Astrocyte (in vitro differentiated cells and primary cell): ENCODE results near the gene PTOV1. TPM values are rescaled to one million over a fixed set of nuclear protein-coding genes. Genes with fewer than 3 reads are reported as not detected.

ENCODE experiments used
- DNase-seq: peaks from one replicate; pipeline ENCODE4 v3.0.0-alpha.2; 2010; ENCODE audit warnings: low read depth
- FAIRE-seq: peaks from 2 replicates; lab custom pipeline; 2011; peaks lifted over from hg19 to GRCh38; lab: Jason Lieb, UNC
- H2AFZ ChIP-seq: 2 replicates; pipeline ENCODE4 v1.6.0; 2012; ENCODE audit warnings: low read depth, low read length, inconsistent platforms
- H3K27ac ChIP-seq: 2 replicates; pipeline ENCODE4 v1.5.1; 2011; ENCODE audit warnings: low read depth, low read length, inconsistent platforms
- H3K27me3 ChIP-seq: 2 replicates; pipeline ENCODE4 v1.6.0; 2011; ENCODE audit warnings: low read length, inconsistent platforms; ENCODE audit not compliant: insufficient read depth
- H3K36me3 ChIP-seq: 2 replicates; pipeline ENCODE4 v1.5.1; 2011; ENCODE audit warnings: low read length, inconsistent platforms; ENCODE audit not compliant: insufficient read depth
- H3K4me1 ChIP-seq: 2 replicates; pipeline ENCODE4 v1.5.1; 2011; ENCODE audit warnings: low read length, inconsistent platforms; ENCODE audit not compliant: insufficient read depth
- H3K4me2 ChIP-seq: 2 replicates; pipeline ENCODE4 v1.6.0; 2012; ENCODE audit warnings: low read length, inconsistent platforms
- H3K4me3 ChIP-seq: 2 replicates; pipeline ENCODE4 v1.5.1; 2011; ENCODE audit warnings: low read depth, mild to moderate bottlenecking, low read length, inconsistent platforms; ENCODE audit not compliant: insufficient read depth
- H3K79me2 ChIP-seq: 2 replicates; pipeline ENCODE4 v1.6.0; 2012; ENCODE audit warnings: mild to moderate bottlenecking, low read length, inconsistent platforms; ENCODE audit not compliant: insufficient read depth
- H3K9ac ChIP-seq: 2 replicates; pipeline ENCODE4 v1.6.0; 2012; ENCODE audit warnings: mild to moderate bottlenecking, low read length, inconsistent platforms
- H3K9me3 ChIP-seq: 2 replicates; pipeline ENCODE4 v1.5.1; 2012; ENCODE audit warnings: low read depth, mild to moderate bottlenecking, low read length, inconsistent platforms; ENCODE audit not compliant: insufficient read depth
- H4K20me1 ChIP-seq: 2 replicates; pipeline ENCODE4 v1.6.0; 2012; ENCODE audit warnings: low read length, inconsistent platforms; ENCODE audit not compliant: insufficient read depth
- H3K27ac Mint-ChIP-seq: one replicate; pipeline ENCODE4 v1.8.0; 2021; ENCODE audit warnings: mild to moderate bottlenecking, mixed read lengths; ENCODE audit not compliant: unreplicated experiment
- H3K27me3 Mint-ChIP-seq: one replicate; pipeline ENCODE4 v1.8.0; 2021; ENCODE audit warnings: low read depth, mixed read lengths; ENCODE audit not compliant: unreplicated experiment
- H3K36me3 Mint-ChIP-seq: one replicate; pipeline ENCODE4 v1.8.0; 2021; ENCODE audit warnings: low read depth, mixed read lengths; ENCODE audit not compliant: unreplicated experiment
- H3K4me1 Mint-ChIP-seq: one replicate; pipeline ENCODE4 v1.8.0; 2021; ENCODE audit warnings: low read depth, mixed read lengths; ENCODE audit not compliant: unreplicated experiment
- H3K4me3 Mint-ChIP-seq: one replicate; pipeline ENCODE4 v1.8.0; 2021; ENCODE audit warnings: mild to moderate bottlenecking, moderate library complexity, mixed read lengths; ENCODE audit not compliant: unreplicated experiment
- H3K9me3 Mint-ChIP-seq: one replicate; pipeline ENCODE4 v1.8.0; 2021; ENCODE audit warnings: mild to moderate bottlenecking, mixed read lengths; ENCODE audit not compliant: unreplicated experiment
- EZH2 ChIP-seq: IDR thresholded peaks from 2 replicates; pipeline ENCODE4 v1.6.1; 2012; ENCODE audit warnings: mild to moderate bottlenecking, low read length, inconsistent platforms; ENCODE audit not compliant: insufficient read depth
- total RNA-seq: library from RNA; stranded (reverse); gene quantifications from 2 replicates; pipeline ENCODE4 v1.2.1, GENCODE V29; 2021
- TF ChIP-seq, protein P1 (sequence below): IDR thresholded peaks from 2 replicates; pipeline ENCODE4 v1.5.1; 2011; ENCODE audit warnings: low read depth, mild to moderate bottlenecking, inconsistent platforms, low read length, moderate library complexity; ENCODE audit not compliant: insufficient read depth

PTOV1 gene
- total RNA-seq, 1 donor from 2014 or later = 162 TPM

DNA sequence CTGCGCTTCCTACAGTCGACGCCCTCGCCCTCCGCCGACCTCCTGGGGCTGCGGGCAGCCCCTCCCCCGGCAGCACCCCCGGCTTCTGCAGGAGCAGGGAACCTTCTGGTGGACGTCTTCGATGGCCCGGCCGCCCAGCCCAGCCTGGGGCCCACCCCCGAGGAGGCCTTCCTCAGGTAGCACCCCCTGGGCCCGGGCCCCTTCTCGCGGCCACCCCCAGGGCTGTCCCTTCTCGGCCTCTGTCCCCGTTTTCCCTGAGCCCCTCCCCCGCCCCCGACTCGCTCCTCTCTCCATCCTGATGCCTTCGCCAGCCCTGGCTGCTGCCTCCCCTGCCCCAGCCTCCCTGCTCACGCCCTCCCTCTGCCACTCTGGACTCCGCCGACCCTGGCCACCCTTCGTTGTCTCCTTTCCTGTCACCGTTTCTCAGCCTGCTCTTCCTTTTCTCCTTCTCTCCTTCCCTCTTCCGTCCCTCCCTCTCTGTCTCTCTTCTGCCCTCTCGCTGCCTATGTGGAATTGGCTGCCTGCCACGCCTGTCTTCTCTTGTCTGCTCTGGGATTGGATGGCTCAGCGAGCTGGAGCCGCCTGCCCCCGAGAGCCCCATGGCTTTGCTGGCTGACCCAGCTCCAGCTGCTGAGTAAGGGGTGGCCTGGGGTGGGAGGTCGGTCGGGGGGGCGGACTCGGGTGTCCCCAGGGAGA is 48.8 kb upstream of the PTOV1 start:
- Mint-ChIP-seq H3K27me3 (no peaks in the 10 kb centered on the region), H3K4me1 (peaks cover 2% of the 10 kb centered on the region), H3K4me3 (no peak overlapping the region), H3K27ac (no peak overlapping the region), H3K36me3 (peaks cover 37% of the 10 kb centered on the region), H3K9me3 (no peaks in the 10 kb centered on the region)
- DNase-seq (peak; percentile 73), FAIRE-seq (no peak)
- H3K4me1 ChIP-seq = no peaks in the 10 kb centered on the region
- no peaks in the 10 kb centered on the region for H3K79me2 ChIP-seq
- H3K27ac ChIP-seq = no peak overlapping the region
- peaks cover 15% of the 10 kb centered on the region for H3K36me3 ChIP-seq
- no peak overlapping the region for H3K4me3 ChIP-seq
- peak overlapping the region; percentile 63 for H3K9ac ChIP-seq
- peaks cover under 1% of the 10 kb centered on the region for H4K20me1 ChIP-seq
- no peaks in the 10 kb centered on the region for H3K27me3 ChIP-seq
- peak overlapping the region; percentile 90 for H3K4me2 ChIP-seq
- no peak for TF ChIP-seq EZH2
- TF ChIP-seq, protein P1, sequence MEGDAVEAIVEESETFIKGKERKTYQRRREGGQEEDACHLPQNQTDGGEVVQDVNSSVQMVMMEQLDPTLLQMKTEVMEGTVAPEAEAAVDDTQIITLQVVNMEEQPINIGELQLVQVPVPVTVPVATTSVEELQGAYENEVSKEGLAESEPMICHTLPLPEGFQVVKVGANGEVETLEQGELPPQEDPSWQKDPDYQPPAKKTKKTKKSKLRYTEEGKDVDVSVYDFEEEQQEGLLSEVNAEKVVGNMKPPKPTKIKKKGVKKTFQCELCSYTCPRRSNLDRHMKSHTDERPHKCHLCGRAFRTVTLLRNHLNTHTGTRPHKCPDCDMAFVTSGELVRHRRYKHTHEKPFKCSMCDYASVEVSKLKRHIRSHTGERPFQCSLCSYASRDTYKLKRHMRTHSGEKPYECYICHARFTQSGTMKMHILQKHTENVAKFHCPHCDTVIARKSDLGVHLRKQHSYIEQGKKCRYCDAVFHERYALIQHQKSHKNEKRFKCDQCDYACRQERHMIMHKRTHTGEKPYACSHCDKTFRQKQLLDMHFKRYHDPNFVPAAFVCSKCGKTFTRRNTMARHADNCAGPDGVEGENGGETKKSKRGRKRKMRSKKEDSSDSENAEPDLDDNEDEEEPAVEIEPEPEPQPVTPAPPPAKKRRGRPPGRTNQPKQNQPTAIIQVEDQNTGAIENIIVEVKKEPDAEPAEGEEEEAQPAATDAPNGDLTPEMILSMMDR = no peak
- peak overlapping the region; percentile 60 for H2AFZ ChIP-seq
- no peaks in the 10 kb centered on the region for H3K9me3 ChIP-seq

DNA sequence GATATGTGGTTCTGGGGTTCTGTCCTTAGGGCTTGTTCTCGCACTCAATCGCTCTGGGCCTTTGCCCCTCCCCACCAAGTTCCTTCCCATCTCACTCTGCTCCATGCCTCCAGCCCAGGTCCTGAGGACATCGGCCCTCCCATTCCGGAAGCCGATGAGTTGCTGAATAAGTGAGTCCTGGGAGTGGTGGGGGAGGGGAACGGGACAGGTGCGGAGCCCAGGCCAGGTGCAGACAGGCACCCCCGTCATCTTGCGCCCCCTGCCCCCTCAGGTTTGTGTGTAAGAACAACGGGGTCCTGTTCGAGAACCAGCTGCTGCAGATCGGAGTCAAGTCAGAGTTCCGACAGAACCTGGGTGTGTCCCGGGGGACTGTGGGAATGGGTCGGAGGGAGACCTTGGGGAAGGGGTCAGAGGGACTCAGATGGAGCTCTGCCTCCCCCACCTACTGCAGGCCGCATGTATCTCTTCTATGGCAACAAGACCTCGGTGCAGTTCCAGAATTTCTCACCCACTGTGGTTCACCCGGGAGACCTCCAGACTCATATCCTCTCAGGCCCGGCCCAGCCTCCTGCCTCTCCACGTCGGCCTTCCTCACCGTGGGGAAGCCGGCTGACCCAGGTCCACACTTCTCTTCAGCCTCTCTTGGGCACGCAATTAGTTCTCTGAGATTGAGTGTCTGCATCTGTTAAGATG is 48.0 kb upstream of the PTOV1 start:
- TF ChIP-seq EZH2 = no peak
- TF ChIP-seq, protein P1 = no peak
- Mint-ChIP-seq H3K4me1 (peaks cover 2% of the 10 kb centered on the region), H3K36me3 (peaks cover 33% of the 10 kb centered on the region), H3K27ac (no peak overlapping the region), H3K4me3 (no peak overlapping the region), H3K27me3 (no peaks in the 10 kb centered on the region), H3K9me3 (no peaks in the 10 kb centered on the region)
- no peaks in the 10 kb centered on the region for H3K79me2 ChIP-seq
- no peak overlapping the region for H3K9ac ChIP-seq
- no peaks in the 10 kb centered on the region for H3K9me3 ChIP-seq
- H2AFZ ChIP-seq = no peak overlapping the region
- peak overlapping the region; percentile 90 for H3K4me2 ChIP-seq
- H3K36me3 ChIP-seq = peaks cover 14% of the 10 kb centered on the region
- no peaks in the 10 kb centered on the region for H3K4me1 ChIP-seq
- H3K27ac ChIP-seq = no peak overlapping the region
- DNase-seq = no peak
- no peaks in the 10 kb centered on the region for H3K27me3 ChIP-seq
- FAIRE-seq = no peak
- H3K4me3 ChIP-seq = no peak overlapping the region
- H4K20me1 ChIP-seq = peaks cover 3% of the 10 kb centered on the region

DNA sequence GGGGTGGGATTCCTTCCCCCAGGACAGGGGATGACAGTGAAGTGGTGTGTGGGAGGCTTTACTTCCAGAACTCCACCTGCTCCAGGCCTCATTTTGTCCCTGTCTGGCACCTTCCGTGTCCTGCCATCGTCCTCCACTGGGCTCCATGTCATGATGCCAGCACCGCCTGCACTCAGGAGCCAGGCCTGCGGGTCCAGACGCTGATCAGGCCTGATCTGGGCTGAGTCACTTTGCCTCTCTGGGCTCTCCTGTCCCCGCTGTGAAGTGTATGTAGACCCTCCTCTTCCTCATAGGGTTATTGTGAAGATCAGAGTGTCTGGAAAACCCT is 47.5 kb upstream of the PTOV1 start:
- Histone ChIP-seq H2AFZ (no peak overlapping the region), H3K9ac (no peak overlapping the region), H4K20me1 (peaks cover 8% of the 10 kb centered on the region), H3K4me3 (no peak overlapping the region), H3K4me2 (no peak overlapping the region), H3K9me3 (no peaks in the 10 kb centered on the region), H3K27me3 (no peaks in the 10 kb centered on the region), H3K36me3 (peaks cover 12% of the 10 kb centered on the region), H3K27ac (no peak overlapping the region), H3K79me2 (no peaks in the 10 kb centered on the region), H3K4me1 (no peaks in the 10 kb centered on the region)
- Mint-ChIP-seq H3K4me3 (no peak overlapping the region), H3K4me1 (peaks cover 2% of the 10 kb centered on the region), H3K27me3 (no peaks in the 10 kb centered on the region), H3K36me3 (peaks cover 31% of the 10 kb centered on the region), H3K9me3 (no peaks in the 10 kb centered on the region), H3K27ac (peak overlapping the region; percentile 43)
- TF ChIP-seq EZH2 = no peak
- TF ChIP-seq, protein P1 = no peak
- DNase-seq = no peak
- no peak for FAIRE-seq
